Gastroesophageal sphincter (tissue), 3 donors: ENCODE results near the gene AFAP1.

ENCODE experiments used
- EP300 ChIP-seq: sonication (generic); formaldehyde crosslinking; IDR thresholded peaks from one replicate; pipeline ENCODE4 v1.6.1; 2017; ENCODE audit warnings: antibody characterized with exemption, mild to moderate bottlenecking
- POLR2A ChIP-seq, 2 donors: fragments of 450-650 bp; IDR thresholded peaks; one replicate each; pipeline ENCODE4 v1.6.1; 2017; ENCODE audit warnings: antibody characterized with exemption in 2 of 2, mild to moderate bottlenecking in 2 of 2, moderate library complexity in 1 of 2
- POLR2AphosphoS5 ChIP-seq: sonication (generic); formaldehyde crosslinking; IDR thresholded peaks from one replicate; pipeline ENCODE4 v1.6.1; 2017; ENCODE audit warnings: antibody characterized with exemption
- TF ChIP-seq, protein P1 (sequence below), 4 experiments: fragments of 200-600 bp in 2 of 4; fragments of 450-650 bp in 2 of 4; sonication (generic) in 1 of 4; IDR thresholded peaks; one replicate each; pipeline ENCODE4 v1.5.1; 2017 to 2019; ENCODE audit warnings: antibody characterized with exemption in 4 of 4, mild to moderate bottlenecking in 2 of 4, moderate library complexity in 2 of 4

DNA sequence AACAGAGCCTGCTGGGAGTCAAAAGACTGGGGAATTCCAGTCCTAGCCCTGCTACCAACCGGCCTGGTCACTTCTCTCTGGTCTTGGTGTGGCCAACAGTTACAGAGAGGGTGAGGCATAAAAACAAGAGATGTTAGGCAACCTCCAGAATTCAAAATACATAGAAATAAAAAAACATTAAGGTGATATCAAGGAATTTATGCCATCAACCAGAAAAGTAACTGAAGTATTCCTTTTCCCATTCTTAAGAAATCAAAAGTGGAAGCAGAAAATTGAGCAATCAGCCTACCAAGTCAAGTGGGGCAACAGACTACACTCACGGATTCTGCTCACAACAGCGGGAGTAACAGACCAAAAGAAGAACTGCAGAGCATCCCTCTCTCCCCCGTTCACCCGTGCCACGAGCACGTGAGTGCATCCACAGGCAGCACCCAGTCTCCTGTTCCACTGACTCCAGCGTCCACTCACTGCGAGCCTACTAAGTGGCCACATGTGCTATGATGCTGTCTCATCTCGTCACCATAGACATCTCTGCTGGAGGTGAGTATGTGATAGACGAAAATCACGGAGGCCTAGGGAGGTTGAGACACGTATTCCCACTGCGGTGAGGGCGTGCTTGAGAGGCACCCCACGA lies 29.3 kb downstream of the AFAP1 start:
- TF ChIP-seq, protein P1, sequence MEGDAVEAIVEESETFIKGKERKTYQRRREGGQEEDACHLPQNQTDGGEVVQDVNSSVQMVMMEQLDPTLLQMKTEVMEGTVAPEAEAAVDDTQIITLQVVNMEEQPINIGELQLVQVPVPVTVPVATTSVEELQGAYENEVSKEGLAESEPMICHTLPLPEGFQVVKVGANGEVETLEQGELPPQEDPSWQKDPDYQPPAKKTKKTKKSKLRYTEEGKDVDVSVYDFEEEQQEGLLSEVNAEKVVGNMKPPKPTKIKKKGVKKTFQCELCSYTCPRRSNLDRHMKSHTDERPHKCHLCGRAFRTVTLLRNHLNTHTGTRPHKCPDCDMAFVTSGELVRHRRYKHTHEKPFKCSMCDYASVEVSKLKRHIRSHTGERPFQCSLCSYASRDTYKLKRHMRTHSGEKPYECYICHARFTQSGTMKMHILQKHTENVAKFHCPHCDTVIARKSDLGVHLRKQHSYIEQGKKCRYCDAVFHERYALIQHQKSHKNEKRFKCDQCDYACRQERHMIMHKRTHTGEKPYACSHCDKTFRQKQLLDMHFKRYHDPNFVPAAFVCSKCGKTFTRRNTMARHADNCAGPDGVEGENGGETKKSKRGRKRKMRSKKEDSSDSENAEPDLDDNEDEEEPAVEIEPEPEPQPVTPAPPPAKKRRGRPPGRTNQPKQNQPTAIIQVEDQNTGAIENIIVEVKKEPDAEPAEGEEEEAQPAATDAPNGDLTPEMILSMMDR (IDR thresholded peaks at IDR 0.05) = no peak
- TF ChIP-seq POLR2AphosphoS5 = peak; percentile 67
- TF ChIP-seq POLR2A (IDR thresholded peaks at IDR 0.05) = no peak
- TF ChIP-seq EP300 = no peak
